Hepatocyte (in vitro differentiated cells): ENCODE data around the gene CDADC1. TPM values are rescaled to one million over a fixed set of nuclear protein-coding genes. Genes with fewer than 3 reads are reported as not detected.

ENCODE experiments used
- DNase-seq: peaks from one replicate; pipeline ENCODE4 v3.0.0-alpha.2; 2016; ENCODE audit warnings: low spot score
- H2AFZ ChIP-seq: fragments of 200-600 bp; sonication (generic); 2 replicates; pipeline ENCODE4 v1.6.0; 2016; ENCODE audit warnings: antibody characterized with exemption, mild to moderate bottlenecking
- H3K27ac ChIP-seq: fragments of 200-600 bp; sonication (generic); 2 replicates; pipeline ENCODE4 v1.5.1; 2016; ENCODE audit warnings: mild to moderate bottlenecking
- H3K27me3 ChIP-seq: fragments of 200-600 bp; sonication (generic); 2 replicates; pipeline ENCODE4 v1.6.1; 2016
- H3K36me3 ChIP-seq: fragments of 200-600 bp; sonication (generic); replicated peaks from 2 replicates; pipeline ENCODE4 v1.5.1; 2016; ENCODE audit warnings: low read depth; ENCODE audit not compliant: insufficient read depth
- H3K4me1 ChIP-seq: fragments of 200-600 bp; sonication (generic); 2 replicates; pipeline ENCODE4 v1.5.1; 2016; ENCODE audit warnings: mild to moderate bottlenecking, moderate library complexity; ENCODE audit not compliant: insufficient read depth
- H3K4me2 ChIP-seq: fragments of 200-600 bp; sonication (generic); 2 replicates; pipeline ENCODE4 v1.6.0; 2016
- H3K4me3 ChIP-seq: fragments of 200-600 bp; sonication (generic); 2 replicates; pipeline ENCODE4 v1.5.1; 2016; ENCODE audit warnings: mild to moderate bottlenecking
- H3K79me2 ChIP-seq: fragments of 200-600 bp; sonication (generic); 2 replicates; pipeline ENCODE4 v1.6.0; 2017; ENCODE audit warnings: mild to moderate bottlenecking
- H3K9me2 ChIP-seq: fragments of 200-600 bp; sonication (generic); replicated peaks from 2 replicates; pipeline ENCODE4 v1.6.0; 2017; ENCODE audit warnings: mild to moderate bottlenecking; ENCODE audit not compliant: insufficient read depth
- H3K9me3 ChIP-seq: fragments of 200-600 bp; sonication (generic); 2 replicates; pipeline ENCODE4 v1.5.1; 2016; ENCODE audit warnings: low read depth, mild to moderate bottlenecking
- H4K20me1 ChIP-seq: fragments of 200-600 bp; sonication (generic); 2 replicates; pipeline ENCODE4 v1.6.0; 2016; ENCODE audit warnings: mild to moderate bottlenecking; ENCODE audit not compliant: insufficient read depth, poor library complexity, severe bottlenecking
- EZH2 ChIP-seq: fragments of 200-600 bp; sonication (generic); IDR thresholded peaks from 2 replicates; pipeline ENCODE4 v1.6.1; 2016; ENCODE audit warnings: antibody characterized with exemption, mild to moderate bottlenecking, borderline replicate concordance
- EZH2phosphoT487 ChIP-seq: fragments of 200-600 bp; sonication (generic); IDR thresholded peaks from one replicate; pipeline ENCODE4 v1.6.1; 2018; ENCODE audit warnings: antibody characterized with exemption, mild to moderate bottlenecking, low read depth, moderate library complexity; ENCODE audit not compliant: unreplicated experiment, severe bottlenecking
- WGBS: methylation state at CpG from one replicate; pipeline ENCODE4 v1.1.6; 2016; ENCODE audit warnings: low lambda C conversion rate; ENCODE audit errors: missing lambda C conversion rate; 5-methylcytosine and 5-hydroxymethylcytosine counted together
- polyA plus RNA-seq: library from polyadenylated mRNA; unstranded; fragments of >200 nt; fragmentation: Nextera tagmentation; extraction: Ambion mirVana; gene quantifications from 2 replicates; pipeline ENCODE4 v1.2.1, GENCODE V29; 2016
- total RNA-seq: library from RNA; depleted of rRNA; stranded (reverse); fragments of >200 nt; gene quantifications from 2 replicates; pipeline ENCODE4 v1.2.3, GENCODE V29; 2014
- TF ChIP-seq, protein P1 (sequence below): fragments of 200-600 bp; sonication (generic); IDR thresholded peaks from 2 replicates; pipeline ENCODE4 v1.5.1; 2016; ENCODE audit warnings: antibody characterized with exemption, mild to moderate bottlenecking; ENCODE audit not compliant: poor library complexity

CDADC1 gene
- total RNA-seq (4.0 and 4.2 TPM in 2 replicates), polyA plus RNA-seq (7.3 and 7.7 TPM in 2 replicates)

DNA sequence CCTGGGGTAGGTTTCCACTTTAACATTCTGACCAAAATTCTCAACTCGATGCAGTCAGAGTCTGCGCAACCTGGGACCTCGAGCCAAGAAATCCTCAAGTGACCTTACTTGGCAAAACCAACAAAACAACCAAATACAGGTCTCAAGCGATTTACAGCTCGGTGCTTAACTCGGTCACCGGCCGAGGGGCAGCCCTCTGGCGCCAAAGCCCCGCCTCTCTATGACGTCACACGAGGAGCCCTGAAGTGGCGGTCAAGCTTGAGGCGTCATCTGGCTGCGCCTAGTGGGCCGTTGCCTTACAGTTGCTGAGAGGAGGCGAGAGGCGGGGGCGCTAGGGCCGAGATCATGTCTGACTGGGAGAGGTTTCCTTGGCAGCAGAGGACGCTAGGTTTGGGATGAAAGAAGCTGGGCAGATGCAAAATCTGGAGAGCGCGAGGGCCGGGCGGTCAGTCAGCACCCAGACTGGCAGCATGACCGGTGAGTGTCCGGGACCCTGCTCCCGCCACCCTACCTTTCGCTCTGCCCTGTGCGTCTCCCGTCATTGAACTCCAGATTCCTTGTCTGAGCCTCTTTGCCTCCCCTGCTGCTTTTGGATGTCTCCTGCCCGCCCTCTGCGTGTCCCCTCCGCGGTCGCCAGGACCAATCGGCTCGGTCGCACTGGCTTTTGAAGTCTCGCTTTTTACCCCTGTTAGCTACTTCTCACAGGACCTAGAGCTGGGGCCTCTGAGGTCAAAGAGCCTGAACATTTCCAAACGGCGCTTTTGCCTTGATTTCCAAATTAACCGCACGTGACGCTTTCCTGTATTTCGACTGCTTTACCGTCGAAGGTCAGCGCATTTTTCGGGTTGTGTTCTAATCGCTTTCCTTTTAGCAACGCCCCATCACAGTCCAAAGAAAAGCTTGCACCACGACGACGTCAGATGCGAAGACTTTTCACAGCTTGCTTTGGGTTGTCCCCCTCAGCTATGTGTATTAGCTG lies at the start of gene CDADC1:
TSS of gene CDADC1 (plus strand) at position 283 of the 979 bp plus-strand sequence. CDS start at position 396, 113 bp downstream.
- no peaks in the 10 kb centered on the region for H3K9me2 ChIP-seq
- no peaks in the 10 kb centered on the region for H3K27me3 ChIP-seq
- H3K4me2 ChIP-seq, result peak within 1 kb of the TSS; percentile 90
- no peaks in the 10 kb centered on the region for H3K9me3 ChIP-seq
- H2AFZ ChIP-seq, result peak within 1 kb of the TSS; percentile 85
- DNase-seq, result peak; percentile 99
- H4K20me1 ChIP-seq, result no peaks in the 10 kb centered on the region
- WGBS, result under 1% methylated on average over 56 of the region's 56 CpGs
- peaks cover 8% of the 10 kb centered on the region for H3K79me2 ChIP-seq
- peak within 1 kb of the TSS; percentile 83 for H3K27ac ChIP-seq
- H3K4me1 ChIP-seq, result no peaks in the 10 kb centered on the region
- TF ChIP-seq, protein P1, sequence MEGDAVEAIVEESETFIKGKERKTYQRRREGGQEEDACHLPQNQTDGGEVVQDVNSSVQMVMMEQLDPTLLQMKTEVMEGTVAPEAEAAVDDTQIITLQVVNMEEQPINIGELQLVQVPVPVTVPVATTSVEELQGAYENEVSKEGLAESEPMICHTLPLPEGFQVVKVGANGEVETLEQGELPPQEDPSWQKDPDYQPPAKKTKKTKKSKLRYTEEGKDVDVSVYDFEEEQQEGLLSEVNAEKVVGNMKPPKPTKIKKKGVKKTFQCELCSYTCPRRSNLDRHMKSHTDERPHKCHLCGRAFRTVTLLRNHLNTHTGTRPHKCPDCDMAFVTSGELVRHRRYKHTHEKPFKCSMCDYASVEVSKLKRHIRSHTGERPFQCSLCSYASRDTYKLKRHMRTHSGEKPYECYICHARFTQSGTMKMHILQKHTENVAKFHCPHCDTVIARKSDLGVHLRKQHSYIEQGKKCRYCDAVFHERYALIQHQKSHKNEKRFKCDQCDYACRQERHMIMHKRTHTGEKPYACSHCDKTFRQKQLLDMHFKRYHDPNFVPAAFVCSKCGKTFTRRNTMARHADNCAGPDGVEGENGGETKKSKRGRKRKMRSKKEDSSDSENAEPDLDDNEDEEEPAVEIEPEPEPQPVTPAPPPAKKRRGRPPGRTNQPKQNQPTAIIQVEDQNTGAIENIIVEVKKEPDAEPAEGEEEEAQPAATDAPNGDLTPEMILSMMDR, result no peak
- no peak for TF ChIP-seq EZH2
- no peak for TF ChIP-seq EZH2phosphoT487
- no peaks in the 10 kb centered on the region for H3K36me3 ChIP-seq
- H3K4me3 ChIP-seq, result peak within 1 kb of the TSS; percentile 60

DNA sequence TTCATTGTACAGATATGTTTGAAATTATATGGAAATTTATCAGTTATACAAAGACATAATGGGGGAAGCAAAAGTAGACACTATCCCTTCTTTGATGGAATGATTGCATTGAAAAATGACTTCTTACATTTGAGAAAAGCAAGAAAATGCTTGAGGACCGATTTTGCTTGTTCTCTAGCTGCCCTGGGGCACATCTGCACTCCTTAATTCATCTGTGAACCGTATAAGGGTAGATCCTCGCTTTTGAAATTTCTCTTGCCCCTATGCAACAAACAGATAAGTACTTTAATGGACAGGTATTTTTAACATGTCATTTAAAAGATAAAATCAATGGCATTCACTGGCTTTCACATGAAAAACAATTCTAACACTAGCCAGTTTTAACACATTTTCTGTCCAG lies 41.1 kb upstream of the CDADC1 start:
- Histone ChIP-seq H3K9me2 (no peaks in the 10 kb centered on the region), H3K4me3 (no peak overlapping the region), H3K36me3 (no peaks in the 10 kb centered on the region), H3K27me3 (no peaks in the 10 kb centered on the region), H3K4me2 (no peak overlapping the region), H4K20me1 (no peaks in the 10 kb centered on the region), H3K79me2 (no peaks in the 10 kb centered on the region), H3K9me3 (no peaks in the 10 kb centered on the region), H3K27ac (no peak overlapping the region), H3K4me1 (no peaks in the 10 kb centered on the region), H2AFZ (no peak overlapping the region)
- WGBS, result 94% methylated on average over 3 of the region's 3 CpGs
- no peak for TF ChIP-seq EZH2
- TF ChIP-seq, protein P1, result no peak
- no peak for TF ChIP-seq EZH2phosphoT487
- DNase-seq, result no peak

DNA sequence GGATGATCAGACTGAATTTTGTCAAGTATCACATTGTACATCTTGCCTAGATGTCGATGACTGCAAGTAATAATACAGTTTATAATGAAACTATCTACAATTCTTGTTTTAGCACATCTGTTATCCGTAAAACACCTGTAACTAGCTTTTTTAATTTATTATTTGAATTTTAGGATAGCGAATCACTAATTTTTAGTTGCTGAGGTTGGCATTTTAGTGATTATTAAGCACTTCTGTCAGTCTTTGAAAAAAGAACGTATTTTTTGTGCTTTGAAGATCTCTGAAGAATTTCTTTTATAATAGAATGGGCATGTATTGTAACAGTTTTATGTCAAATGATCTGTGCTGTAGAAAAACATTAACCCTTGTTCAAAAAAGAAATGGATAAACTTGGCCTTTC lies 39.1 kb upstream of the CDADC1 start:
- Histone ChIP-seq H2AFZ (no peak overlapping the region), H3K36me3 (no peaks in the 10 kb centered on the region), H3K9me2 (no peaks in the 10 kb centered on the region), H3K4me1 (no peaks in the 10 kb centered on the region), H3K27me3 (no peaks in the 10 kb centered on the region), H3K79me2 (no peaks in the 10 kb centered on the region), H3K4me2 (no peak overlapping the region), H3K27ac (no peak overlapping the region), H4K20me1 (no peaks in the 10 kb centered on the region), H3K9me3 (no peaks in the 10 kb centered on the region), H3K4me3 (no peak overlapping the region)
- 97% methylated on average over 4 of the region's 4 CpGs for WGBS
- TF ChIP-seq, protein P1, result no peak
- no peak for TF ChIP-seq EZH2phosphoT487
- TF ChIP-seq EZH2, result no peak
- no peak for DNase-seq
